ENCODE data around the gene STK11IP. TPM values are rescaled to one million over a fixed set of nuclear protein-coding genes. Genes with fewer than 3 reads are reported as not detected.

STK11IP gene
- total and polyA plus RNA-seq, 9 of the 15 experiments (the other 6 are each of a cell fraction or from before 2014, with no cell fraction given) = 0.52 to 21.7 (median 5.6) TPM

DNA sequence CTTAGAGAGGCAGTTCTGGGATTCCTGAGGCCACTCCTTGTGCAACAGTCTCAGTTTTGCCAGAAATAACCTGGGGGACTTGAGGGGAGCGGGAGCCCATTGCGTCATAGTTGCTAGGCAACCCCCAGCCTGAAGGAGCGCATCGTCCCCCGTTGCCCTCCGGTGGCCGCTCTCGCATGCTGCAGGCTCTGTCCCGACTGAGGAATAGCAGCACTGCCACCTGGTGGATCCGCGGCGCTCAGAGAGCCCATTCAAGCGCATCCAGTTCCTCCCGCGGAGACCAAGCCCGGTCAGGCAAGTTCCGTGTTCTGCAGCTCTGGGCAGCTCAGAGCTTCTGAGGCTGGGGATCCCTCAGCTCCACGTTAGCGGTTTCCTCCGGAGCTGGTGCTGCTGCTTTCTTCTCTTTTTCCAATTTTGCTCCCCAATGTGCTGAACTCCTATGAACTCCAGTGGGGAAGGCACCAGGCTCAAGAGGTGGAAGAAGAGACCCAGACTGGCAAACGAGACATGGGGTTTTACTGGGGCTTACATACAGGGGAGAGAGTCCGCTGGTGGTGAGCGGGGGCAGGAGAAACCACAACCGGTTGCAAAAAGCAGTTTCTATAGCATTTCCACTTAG, 44.9 kb downstream of the STK11IP start (continued):
- TF ChIP-seq, protein P1, sequence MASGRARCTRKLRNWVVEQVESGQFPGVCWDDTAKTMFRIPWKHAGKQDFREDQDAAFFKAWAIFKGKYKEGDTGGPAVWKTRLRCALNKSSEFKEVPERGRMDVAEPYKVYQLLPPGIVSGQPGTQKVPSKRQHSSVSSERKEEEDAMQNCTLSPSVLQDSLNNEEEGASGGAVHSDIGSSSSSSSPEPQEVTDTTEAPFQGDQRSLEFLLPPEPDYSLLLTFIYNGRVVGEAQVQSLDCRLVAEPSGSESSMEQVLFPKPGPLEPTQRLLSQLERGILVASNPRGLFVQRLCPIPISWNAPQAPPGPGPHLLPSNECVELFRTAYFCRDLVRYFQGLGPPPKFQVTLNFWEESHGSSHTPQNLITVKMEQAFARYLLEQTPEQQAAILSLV (tag; IDR thresholded peaks at IDR 0.05) = peak; percentile 79
- TF ChIP-seq SPI1 (IDR thresholded peaks at IDR 0.05; ENCODE audit: borderline replicate concordance, low read depth, low read length) (peak; percentile 90), CHD4 (IDR thresholded peaks at IDR 0.05; ENCODE audit: insufficient read depth, insufficient replicate concordance, low read depth, low read length, poor library complexity, severe bottlenecking) (no peak), TEAD1 (CRISPR knock-in tag; IDR thresholded peaks at IDR 0.05) (peak in 1 of 2 experiments; percentile 83; a peak in 2 of 4 replicates), ZNF780A (CRISPR knock-in tag; IDR thresholded peaks at IDR 0.05) (no peak), MYC (IDR thresholded peaks at IDR 0.05; ENCODE audit: low read depth, low read length) (0 out of 2 replicates have a peak, but pooled peaks have one; percentile 39), MYC (CRISPR knock-in tag; IDR thresholded peaks at IDR 0.05; ENCODE audit: borderline replicate concordance, low read depth) (no peak), XRCC5 (IDR thresholded peaks at IDR 0.05; ENCODE audit: low read depth, low read length) (peak; percentile 56; the same call in 1 of the 2 replicates), SMC3 (conservative IDR thresholded peaks at IDR 0.05; ENCODE audit: insufficient read depth, low read depth, low read length) (peak; percentile 99), ZNF121 (CRISPR knock-in tag; conservative IDR thresholded peaks at IDR 0.05) (no peak), RB1 (IDR thresholded peaks at IDR 0.05; ENCODE audit: low read depth) (peak; percentile 84; the same call in 1 of the 2 replicates), ATF7 (IDR thresholded peaks at IDR 0.05) (peak; percentile 92)
- TF ChIP-seq, protein P2, sequence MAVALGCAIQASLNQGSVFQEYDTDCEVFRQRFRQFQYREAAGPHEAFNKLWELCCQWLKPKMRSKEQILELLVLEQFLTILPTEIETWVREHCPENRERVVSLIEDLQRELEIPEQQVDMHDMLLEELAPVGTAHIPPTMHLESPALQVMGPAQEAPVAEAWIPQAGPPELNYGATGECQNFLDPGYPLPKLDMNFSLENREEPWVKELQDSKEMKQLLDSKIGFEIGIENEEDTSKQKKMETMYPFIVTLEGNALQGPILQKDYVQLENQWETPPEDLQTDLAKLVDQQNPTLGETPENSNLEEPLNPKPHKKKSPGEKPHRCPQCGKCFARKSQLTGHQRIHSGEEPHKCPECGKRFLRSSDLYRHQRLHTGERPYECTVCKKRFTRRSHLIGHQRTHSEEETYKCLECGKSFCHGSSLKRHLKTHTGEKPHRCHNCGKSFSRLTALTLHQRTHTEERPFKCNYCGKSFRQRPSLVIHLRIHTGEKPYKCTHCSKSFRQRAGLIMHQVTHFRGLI (CRISPR knock-in tag; IDR thresholded peaks at IDR 0.05) = no peak
- TF ChIP-seq, protein P3, sequence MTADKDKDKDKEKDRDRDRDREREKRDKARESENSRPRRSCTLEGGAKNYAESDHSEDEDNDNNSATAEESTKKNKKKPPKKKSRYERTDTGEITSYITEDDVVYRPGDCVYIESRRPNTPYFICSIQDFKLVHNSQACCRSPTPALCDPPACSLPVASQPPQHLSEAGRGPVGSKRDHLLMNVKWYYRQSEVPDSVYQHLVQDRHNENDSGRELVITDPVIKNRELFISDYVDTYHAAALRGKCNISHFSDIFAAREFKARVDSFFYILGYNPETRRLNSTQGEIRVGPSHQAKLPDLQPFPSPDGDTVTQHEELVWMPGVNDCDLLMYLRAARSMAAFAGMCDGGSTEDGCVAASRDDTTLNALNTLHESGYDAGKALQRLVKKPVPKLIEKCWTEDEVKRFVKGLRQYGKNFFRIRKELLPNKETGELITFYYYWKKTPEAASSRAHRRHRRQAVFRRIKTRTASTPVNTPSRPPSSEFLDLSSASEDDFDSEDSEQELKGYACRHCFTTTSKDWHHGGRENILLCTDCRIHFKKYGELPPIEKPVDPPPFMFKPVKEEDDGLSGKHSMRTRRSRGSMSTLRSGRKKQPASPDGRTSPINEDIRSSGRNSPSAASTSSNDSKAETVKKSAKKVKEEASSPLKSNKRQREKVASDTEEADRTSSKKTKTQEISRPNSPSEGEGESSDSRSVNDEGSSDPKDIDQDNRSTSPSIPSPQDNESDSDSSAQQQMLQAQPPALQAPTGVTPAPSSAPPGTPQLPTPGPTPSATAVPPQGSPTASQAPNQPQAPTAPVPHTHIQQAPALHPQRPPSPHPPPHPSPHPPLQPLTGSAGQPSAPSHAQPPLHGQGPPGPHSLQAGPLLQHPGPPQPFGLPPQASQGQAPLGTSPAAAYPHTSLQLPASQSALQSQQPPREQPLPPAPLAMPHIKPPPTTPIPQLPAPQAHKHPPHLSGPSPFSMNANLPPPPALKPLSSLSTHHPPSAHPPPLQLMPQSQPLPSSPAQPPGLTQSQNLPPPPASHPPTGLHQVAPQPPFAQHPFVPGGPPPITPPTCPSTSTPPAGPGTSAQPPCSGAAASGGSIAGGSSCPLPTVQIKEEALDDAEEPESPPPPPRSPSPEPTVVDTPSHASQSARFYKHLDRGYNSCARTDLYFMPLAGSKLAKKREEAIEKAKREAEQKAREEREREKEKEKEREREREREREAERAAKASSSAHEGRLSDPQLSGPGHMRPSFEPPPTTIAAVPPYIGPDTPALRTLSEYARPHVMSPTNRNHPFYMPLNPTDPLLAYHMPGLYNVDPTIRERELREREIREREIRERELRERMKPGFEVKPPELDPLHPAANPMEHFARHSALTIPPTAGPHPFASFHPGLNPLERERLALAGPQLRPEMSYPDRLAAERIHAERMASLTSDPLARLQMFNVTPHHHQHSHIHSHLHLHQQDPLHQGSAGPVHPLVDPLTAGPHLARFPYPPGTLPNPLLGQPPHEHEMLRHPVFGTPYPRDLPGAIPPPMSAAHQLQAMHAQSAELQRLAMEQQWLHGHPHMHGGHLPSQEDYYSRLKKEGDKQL (CRISPR knock-in tag; IDR thresholded peaks at IDR 0.05; ENCODE audit: borderline replicate concordance) = no peak
- TF ChIP-seq, protein P4, sequence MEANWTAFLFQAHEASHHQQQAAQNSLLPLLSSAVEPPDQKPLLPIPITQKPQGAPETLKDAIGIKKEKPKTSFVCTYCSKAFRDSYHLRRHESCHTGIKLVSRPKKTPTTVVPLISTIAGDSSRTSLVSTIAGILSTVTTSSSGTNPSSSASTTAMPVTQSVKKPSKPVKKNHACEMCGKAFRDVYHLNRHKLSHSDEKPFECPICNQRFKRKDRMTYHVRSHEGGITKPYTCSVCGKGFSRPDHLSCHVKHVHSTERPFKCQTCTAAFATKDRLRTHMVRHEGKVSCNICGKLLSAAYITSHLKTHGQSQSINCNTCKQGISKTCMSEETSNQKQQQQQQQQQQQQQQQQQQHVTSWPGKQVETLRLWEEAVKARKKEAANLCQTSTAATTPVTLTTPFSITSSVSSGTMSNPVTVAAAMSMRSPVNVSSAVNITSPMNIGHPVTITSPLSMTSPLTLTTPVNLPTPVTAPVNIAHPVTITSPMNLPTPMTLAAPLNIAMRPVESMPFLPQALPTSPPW (CRISPR knock-in tag; IDR thresholded peaks at IDR 0.05) = peak; percentile 22; the same call in 1 of the 2 replicates
- TF ChIP-seq, protein P5, sequence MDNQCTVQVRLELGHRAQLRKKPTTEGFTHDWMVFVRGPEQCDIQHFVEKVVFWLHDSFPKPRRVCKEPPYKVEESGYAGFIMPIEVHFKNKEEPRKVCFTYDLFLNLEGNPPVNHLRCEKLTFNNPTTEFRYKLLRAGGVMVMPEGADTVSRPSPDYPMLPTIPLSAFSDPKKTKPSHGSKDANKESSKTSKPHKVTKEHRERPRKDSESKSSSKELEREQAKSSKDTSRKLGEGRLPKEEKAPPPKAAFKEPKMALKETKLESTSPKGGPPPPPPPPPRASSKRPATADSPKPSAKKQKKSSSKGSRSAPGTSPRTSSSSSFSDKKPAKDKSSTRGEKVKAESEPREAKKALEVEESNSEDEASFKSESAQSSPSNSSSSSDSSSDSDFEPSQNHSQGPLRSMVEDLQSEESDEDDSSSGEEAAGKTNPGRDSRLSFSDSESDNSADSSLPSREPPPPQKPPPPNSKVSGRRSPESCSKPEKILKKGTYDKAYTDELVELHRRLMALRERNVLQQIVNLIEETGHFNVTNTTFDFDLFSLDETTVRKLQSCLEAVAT (IDR thresholded peaks at IDR 0.05) = peak in 1 of 2 experiments; percentile 91; a peak in 2 of 4 replicates

Measured in K562 (cell line).